ENCODE results near the gene PODXL2.

GRCh38 chr3:127676921-127677351 lies 48.0 kb downstream of the PODXL2 start:
- TF ChIP-seq CTCF (conservative IDR thresholded peaks at IDR 0.05) = no peak
- no peak for TF ChIP-seq ZFX (IDR thresholded peaks at IDR 0.05)

All from C4-2B (cell line).